HepG2 (cell line): ENCODE data around the gene TMEM256. TPM values are rescaled to one million over a fixed set of nuclear protein-coding genes. Genes with fewer than 3 reads are reported as not detected.

Experiments used
- KDM2A ChIP-seq: sonication (generic); formaldehyde crosslinking; IDR thresholded peaks from 2 replicates; pipeline ENCODE4 v1.4.0; 2020; ENCODE audit warnings: low read depth, missing genetic modification reagents, borderline replicate concordance
- TEAD3 ChIP-seq: optimal IDR thresholded peaks from 2 replicates; pipeline ENCODE3; 2016; ENCODE audit warnings: borderline replicate concordance
- YEATS2 ChIP-seq: sonication (generic); formaldehyde crosslinking; IDR thresholded peaks from 2 replicates; pipeline ENCODE4 v1.4.0; 2020; ENCODE audit warnings: missing genetic modification reagents, borderline replicate concordance
- polyA plus RNA-seq, 8 experiments: library from polyadenylated mRNA; depleted of rRNA in 3 of 8; stranded (reverse) in 7 of 8; unstranded in 1 of 8; fragments of >200 nt; fragmentation: Illumina TruSeq in 4 of 8; extraction: Trizol in 4 of 8; gene quantifications; 2 replicates each; pipeline versions ENCODE4 v1.2.1 to v1.2.3, GENCODE V29; 2011 to 2016; ENCODE audit warnings: low read depth in 4 of 8, missing spikeins in 1 of 8, mixed read lengths in 1 of 8; ENCODE audit not compliant: insufficient read depth in 1 of 8
- total RNA-seq, 5 experiments: library from RNA; depleted of rRNA; stranded (reverse); fragments of >200 nt; fragmentation: Illumina TruSeq; extraction: Trizol; gene quantifications; 2 replicates each; pipeline ENCODE4 v1.2.3, GENCODE V29; 2016; ENCODE audit warnings: low read depth in 1 of 5
- TF ChIP-seq, protein P1 (sequence below): sonication (generic); formaldehyde crosslinking; IDR thresholded peaks from 2 replicates; pipeline ENCODE4 v1.5.0; 2020; ENCODE audit warnings: mild to moderate bottlenecking, missing genetic modification reagents, moderate library complexity
- TF ChIP-seq, protein P2 (sequence below): sonication (generic); formaldehyde crosslinking; IDR thresholded peaks from 2 replicates; pipeline ENCODE4 v1.4.0; 2020; ENCODE audit warnings: missing genetic modification reagents
- TF ChIP-seq, protein P3 (sequence below): sonication (generic); formaldehyde crosslinking; IDR thresholded peaks from 2 replicates; pipeline ENCODE4 v1.8.0; 2023; ENCODE audit warnings: mild to moderate bottlenecking, missing genetic modification reagents

TMEM256 gene
- total and polyA plus RNA-seq, 2 of the 13 experiments (the other 11 are each of a cell fraction or from before 2014, with no cell fraction given): 231 to 252 TPM

DNA sequence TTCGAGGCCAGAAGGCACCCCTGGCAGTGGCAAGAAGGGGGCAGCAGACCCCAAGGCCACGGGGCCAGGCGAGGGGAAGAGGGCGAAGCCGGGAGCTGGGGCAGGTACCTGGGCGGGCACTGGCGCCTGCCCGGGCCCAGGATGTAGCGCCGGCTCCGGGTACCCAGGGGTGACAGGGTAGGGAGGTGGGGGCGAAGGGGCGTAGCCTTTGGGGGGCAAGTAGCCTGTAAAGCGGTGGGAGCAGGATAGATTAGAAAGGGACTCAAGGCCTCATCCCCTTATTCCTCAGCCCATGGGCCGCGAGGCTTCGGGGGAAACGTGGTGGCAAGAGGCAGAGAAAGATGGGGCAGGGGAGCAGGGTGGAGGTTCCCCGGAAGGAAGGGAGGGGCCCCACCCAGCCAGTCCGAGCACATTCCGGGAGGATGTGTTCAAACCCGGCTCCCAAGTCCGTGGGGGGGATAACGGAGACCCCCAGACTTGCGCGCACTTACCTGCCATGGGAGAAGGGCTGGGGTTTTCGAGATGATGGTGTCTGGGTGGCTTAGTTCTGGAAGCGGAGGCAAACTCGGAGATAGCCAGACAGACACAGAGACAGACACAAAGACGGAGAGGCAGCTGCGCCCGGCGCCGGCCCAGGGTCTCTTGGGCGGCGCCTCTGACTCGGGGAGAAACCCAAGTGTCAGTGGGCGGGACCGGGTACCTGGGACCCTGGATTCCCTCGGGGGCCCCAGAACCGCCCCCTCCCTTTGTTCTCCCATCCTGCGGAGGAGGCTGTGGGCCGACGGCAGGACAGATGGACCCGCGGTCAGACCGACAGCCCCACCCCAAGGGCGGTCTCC is 10.1 kb downstream of the TMEM256 start (continued):
- TF ChIP-seq, protein P1, sequence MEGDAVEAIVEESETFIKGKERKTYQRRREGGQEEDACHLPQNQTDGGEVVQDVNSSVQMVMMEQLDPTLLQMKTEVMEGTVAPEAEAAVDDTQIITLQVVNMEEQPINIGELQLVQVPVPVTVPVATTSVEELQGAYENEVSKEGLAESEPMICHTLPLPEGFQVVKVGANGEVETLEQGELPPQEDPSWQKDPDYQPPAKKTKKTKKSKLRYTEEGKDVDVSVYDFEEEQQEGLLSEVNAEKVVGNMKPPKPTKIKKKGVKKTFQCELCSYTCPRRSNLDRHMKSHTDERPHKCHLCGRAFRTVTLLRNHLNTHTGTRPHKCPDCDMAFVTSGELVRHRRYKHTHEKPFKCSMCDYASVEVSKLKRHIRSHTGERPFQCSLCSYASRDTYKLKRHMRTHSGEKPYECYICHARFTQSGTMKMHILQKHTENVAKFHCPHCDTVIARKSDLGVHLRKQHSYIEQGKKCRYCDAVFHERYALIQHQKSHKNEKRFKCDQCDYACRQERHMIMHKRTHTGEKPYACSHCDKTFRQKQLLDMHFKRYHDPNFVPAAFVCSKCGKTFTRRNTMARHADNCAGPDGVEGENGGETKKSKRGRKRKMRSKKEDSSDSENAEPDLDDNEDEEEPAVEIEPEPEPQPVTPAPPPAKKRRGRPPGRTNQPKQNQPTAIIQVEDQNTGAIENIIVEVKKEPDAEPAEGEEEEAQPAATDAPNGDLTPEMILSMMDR: 0 out of 2 replicates have a peak, but pooled peaks have one; percentile 10
- TF ChIP-seq, protein P2, sequence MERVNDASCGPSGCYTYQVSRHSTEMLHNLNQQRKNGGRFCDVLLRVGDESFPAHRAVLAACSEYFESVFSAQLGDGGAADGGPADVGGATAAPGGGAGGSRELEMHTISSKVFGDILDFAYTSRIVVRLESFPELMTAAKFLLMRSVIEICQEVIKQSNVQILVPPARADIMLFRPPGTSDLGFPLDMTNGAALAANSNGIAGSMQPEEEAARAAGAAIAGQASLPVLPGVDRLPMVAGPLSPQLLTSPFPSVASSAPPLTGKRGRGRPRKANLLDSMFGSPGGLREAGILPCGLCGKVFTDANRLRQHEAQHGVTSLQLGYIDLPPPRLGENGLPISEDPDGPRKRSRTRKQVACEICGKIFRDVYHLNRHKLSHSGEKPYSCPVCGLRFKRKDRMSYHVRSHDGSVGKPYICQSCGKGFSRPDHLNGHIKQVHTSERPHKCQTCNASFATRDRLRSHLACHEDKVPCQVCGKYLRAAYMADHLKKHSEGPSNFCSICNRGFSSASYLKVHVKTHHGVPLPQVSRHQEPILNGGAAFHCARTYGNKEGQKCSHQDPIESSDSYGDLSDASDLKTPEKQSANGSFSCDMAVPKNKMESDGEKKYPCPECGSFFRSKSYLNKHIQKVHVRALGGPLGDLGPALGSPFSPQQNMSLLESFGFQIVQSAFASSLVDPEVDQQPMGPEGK (CRISPR knock-in tag): peak; percentile 71
- TF ChIP-seq YEATS2 (CRISPR knock-in tag): 0 out of 2 replicates have a peak, but pooled peaks have one; percentile 2
- TF ChIP-seq, protein P3, sequence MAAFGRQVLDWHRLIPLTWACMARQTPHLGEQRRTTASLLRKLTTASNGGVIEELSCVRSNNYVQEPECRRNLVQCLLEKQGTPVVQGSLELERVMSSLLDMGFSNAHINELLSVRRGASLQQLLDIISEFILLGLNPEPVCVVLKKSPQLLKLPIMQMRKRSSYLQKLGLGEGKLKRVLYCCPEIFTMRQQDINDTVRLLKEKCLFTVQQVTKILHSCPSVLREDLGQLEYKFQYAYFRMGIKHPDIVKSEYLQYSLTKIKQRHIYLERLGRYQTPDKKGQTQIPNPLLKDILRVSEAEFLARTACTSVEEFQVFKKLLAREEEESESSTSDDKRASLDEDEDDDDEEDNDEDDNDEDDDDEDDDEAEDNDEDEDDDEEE (CRISPR knock-in tag): 0 out of 2 replicates have a peak, but pooled peaks have one; percentile 9
- no peak for TF ChIP-seq TEAD3 (CRISPR knock-in tag)
- TF ChIP-seq KDM2A (CRISPR knock-in tag): 0 out of 2 replicates have a peak, but pooled peaks have one; percentile 32
